WTC11 (cell line): ENCODE data around the gene LYRM1. TPM values are rescaled to one million over a fixed set of nuclear protein-coding genes. Genes with fewer than 3 reads are reported as not detected.

ENCODE experiments used
- ATAC-seq: fragments of 200-7000 bp; cut with Tn5 transposase; 2 replicates; pipeline ENCODE4 v1.10.0; 2021; ENCODE audit warnings: mild to moderate bottlenecking, moderate library complexity
- CTCF ChIA-PET: fragments of 300-600 bp; sonication (Branson Sonifier 250); formaldehyde crosslinking; loops from one replicate; lab custom pipeline; 2021; ENCODE audit warnings: antibody characterized with exemption; lab: Charles Lee
- POLR2A ChIA-PET: fragments of 350-600 bp; sonication (Branson Sonifier 250); formaldehyde crosslinking; loops from one replicate; lab custom pipeline; 2021; ENCODE audit warnings: antibody characterized with exemption; lab: Charles Lee
- DNase-seq: peaks from one replicate; pipeline ENCODE4 v3.0.0; 2021; ENCODE audit warnings: low spot score
- H3K27ac Mint-ChIP-seq: 2 replicates; pipeline ENCODE4 v1.8.0; 2021; ENCODE audit warnings: mixed read lengths
- H3K27me3 Mint-ChIP-seq: 2 replicates; pipeline ENCODE4 v1.8.0; 2021; ENCODE audit warnings: low read depth, mild to moderate bottlenecking, moderate library complexity, mixed read lengths
- H3K36me3 Mint-ChIP-seq: 2 replicates; pipeline ENCODE4 v1.8.0; 2021; ENCODE audit warnings: mixed read lengths
- H3K4me1 Mint-ChIP-seq: 2 replicates; pipeline ENCODE4 v1.8.0; 2022; ENCODE audit warnings: mixed read lengths
- H3K4me3 Mint-ChIP-seq: 2 replicates; pipeline ENCODE4 v1.8.0; 2021; ENCODE audit warnings: mild to moderate bottlenecking, moderate library complexity, mixed read lengths
- H3K9me3 Mint-ChIP-seq: 2 replicates; pipeline ENCODE4 v1.8.0; 2021; ENCODE audit warnings: mixed read lengths
- ELF4 ChIP-seq: sonication (generic); formaldehyde crosslinking; IDR thresholded peaks from 2 replicates; pipeline ENCODE4 v1.8.1; 2022; ENCODE audit warnings: low read depth, mild to moderate bottlenecking, moderate library complexity, missing genetic modification reagents
- EMX1 ChIP-seq: fragments of 250-450 bp; sonication (Bioruptor Pico); IDR thresholded peaks from 2 replicates; pipeline ENCODE4 v1.8.0; 2021; ENCODE audit warnings: mild to moderate bottlenecking
- FOXP1 ChIP-seq: sonication (generic); formaldehyde crosslinking; IDR thresholded peaks from 2 replicates; pipeline ENCODE4 v1.8.0; 2022; ENCODE audit warnings: missing genetic modification reagents, mild to moderate bottlenecking, moderate library complexity, borderline replicate concordance
- NR1H2 ChIP-seq: sonication (generic); formaldehyde crosslinking; IDR thresholded peaks from 2 replicates; pipeline ENCODE4 v1.9.0; 2021; ENCODE audit warnings: mild to moderate bottlenecking, moderate library complexity, missing genetic modification reagents
- PRRX2 ChIP-seq: fragments of 250-450 bp; sonication (Bioruptor Pico); IDR thresholded peaks from 2 replicates; pipeline ENCODE4 v1.8.0; 2021; ENCODE audit warnings: mild to moderate bottlenecking
- SP1 ChIP-seq: sonication (generic); formaldehyde crosslinking; conservative IDR thresholded peaks from 2 replicates; pipeline ENCODE4 v1.8.1; 2022; ENCODE audit warnings: missing genetic modification reagents
- TP53 ChIP-seq: sonication (generic); formaldehyde crosslinking; IDR thresholded peaks from 2 replicates; pipeline ENCODE4 v1.8.1; 2023; ENCODE audit warnings: mild to moderate bottlenecking, missing genetic modification reagents
- ZNF396 ChIP-seq: fragments of 250-450 bp; sonication (Bioruptor Pico); IDR thresholded peaks from 2 replicates; pipeline ENCODE4 v1.8.0; 2021; ENCODE audit warnings: mild to moderate bottlenecking, moderate library complexity, borderline replicate concordance
- total RNA-seq: library from RNA; stranded (reverse); gene quantifications from 3 replicates; pipeline ENCODE4 v1.2.3, GENCODE V29; 2021
- TF ChIP-seq, protein P1 (sequence below): sonication (generic); formaldehyde crosslinking; IDR thresholded peaks from 2 replicates; pipeline ENCODE4 v1.8.1; 2023; ENCODE audit warnings: mild to moderate bottlenecking, moderate library complexity, missing genetic modification reagents
- TF ChIP-seq, protein P2 (sequence below): sonication (generic); formaldehyde crosslinking; IDR thresholded peaks from 2 replicates; pipeline ENCODE4 v1.8.1; 2022; ENCODE audit warnings: low read depth, mild to moderate bottlenecking, moderate library complexity, missing genetic modification reagents, borderline replicate concordance
- TF ChIP-seq, protein P3 (sequence below): sonication (generic); formaldehyde crosslinking; IDR thresholded peaks from 2 replicates; pipeline ENCODE4 v1.8.1; 2023; ENCODE audit warnings: mild to moderate bottlenecking, missing genetic modification reagents
- TF ChIP-seq, protein P4 (sequence below): sonication (generic); formaldehyde crosslinking; conservative IDR thresholded peaks from 2 replicates; pipeline ENCODE4 v1.8.1; 2023; ENCODE audit warnings: mild to moderate bottlenecking, low read depth, missing genetic modification reagents, moderate library complexity
- TF ChIP-seq, protein P5 (sequence below): fragments of 250-450 bp; sonication (Bioruptor Pico); IDR thresholded peaks from 2 replicates; pipeline ENCODE4 v1.9.0; 2021; ENCODE audit warnings: mild to moderate bottlenecking

Gene LYRM1
- total RNA-seq, 1 experiment from 2014 or later = 11.4 TPM

DNA sequence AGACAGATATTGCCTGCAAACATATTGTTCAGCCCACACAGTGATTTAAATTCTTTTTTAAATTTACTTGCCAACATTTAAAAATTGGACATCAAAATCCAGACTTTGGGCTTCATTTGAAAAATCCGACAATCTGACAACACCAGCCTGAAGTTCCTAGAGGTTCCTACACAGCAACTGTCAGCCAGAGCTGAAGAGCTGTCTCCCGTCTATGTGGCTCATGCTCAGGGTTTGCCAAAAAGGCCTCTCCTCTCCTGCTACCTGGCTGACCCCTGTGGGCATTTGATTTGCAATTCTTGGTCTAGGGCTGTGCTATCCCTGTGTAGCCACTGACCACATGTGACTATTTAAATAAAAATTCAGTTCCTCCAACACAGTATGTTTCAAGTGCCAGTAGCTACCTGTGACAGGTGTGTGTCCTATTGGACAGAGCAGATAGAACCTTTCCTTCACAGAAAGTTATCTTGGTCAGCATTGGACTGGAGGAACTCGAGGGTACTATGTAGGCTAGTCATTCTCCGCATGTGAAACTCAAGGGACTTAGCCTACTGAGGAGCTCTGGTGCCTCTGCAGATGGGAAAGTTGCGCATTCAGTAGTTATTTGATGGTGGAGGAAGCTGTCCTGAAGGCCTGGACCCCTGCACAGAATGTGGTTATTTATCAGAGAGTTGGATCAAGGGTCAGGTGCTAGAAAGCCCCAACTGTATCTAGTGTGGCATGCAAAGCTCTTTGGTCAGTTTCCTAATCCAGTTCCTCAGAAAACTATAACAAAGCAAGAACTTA lies 2.7 kb downstream of the LYRM1 start:
- Mint-ChIP-seq H3K27ac (peak overlapping the region; percentile 52; the same call in 1 of the 2 replicates), H3K4me1 (peaks cover 44% of the 10 kb centered on the region), H3K4me3 (peak overlapping the region; percentile 42; the same call in 1 of the 2 replicates), H3K27me3 (no peaks in the 10 kb centered on the region)
- POLR2A ChIA-PET = no interaction called here
- CTCF ChIA-PET = interaction anchor here (0.5 to 1.3 kb wide), 2 partner anchors 199 to 1438 kb away, joined by 3 to 7 read pairs; no protein-coding TSS in a partner anchor
- DNase-seq = no peak
- TF ChIP-seq NR1H2 (CRISPR knock-in tag) (no peak), SP1 (CRISPR knock-in tag) (no peak), FOXP1 (no peak), ZNF396 (CRISPR knock-in tag) (no peak), PRRX2 (CRISPR knock-in tag) (no peak), ELF4 (CRISPR knock-in tag) (no peak), EMX1 (no peak), TP53 (no peak)
- TF ChIP-seq, protein P1, sequence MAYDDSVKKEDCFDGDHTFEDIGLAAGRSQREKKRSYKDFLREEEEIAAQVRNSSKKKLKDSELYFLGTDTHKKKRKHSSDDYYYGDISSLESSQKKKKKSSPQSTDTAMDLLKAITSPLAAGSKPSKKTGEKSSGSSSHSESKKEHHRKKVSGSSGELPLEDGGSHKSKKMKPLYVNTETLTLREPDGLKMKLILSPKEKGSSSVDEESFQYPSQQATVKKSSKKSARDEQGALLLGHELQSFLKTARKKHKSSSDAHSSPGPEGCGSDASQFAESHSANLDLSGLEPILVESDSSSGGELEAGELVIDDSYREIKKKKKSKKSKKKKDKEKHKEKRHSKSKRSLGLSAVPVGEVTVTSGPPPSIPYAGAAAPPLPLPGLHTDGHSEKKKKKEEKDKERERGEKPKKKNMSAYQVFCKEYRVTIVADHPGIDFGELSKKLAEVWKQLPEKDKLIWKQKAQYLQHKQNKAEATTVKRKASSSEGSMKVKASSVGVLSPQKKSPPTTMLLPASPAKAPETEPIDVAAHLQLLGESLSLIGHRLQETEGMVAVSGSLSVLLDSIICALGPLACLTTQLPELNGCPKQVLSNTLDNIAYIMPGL (CRISPR knock-in tag) = no peak
- TF ChIP-seq, protein P2, sequence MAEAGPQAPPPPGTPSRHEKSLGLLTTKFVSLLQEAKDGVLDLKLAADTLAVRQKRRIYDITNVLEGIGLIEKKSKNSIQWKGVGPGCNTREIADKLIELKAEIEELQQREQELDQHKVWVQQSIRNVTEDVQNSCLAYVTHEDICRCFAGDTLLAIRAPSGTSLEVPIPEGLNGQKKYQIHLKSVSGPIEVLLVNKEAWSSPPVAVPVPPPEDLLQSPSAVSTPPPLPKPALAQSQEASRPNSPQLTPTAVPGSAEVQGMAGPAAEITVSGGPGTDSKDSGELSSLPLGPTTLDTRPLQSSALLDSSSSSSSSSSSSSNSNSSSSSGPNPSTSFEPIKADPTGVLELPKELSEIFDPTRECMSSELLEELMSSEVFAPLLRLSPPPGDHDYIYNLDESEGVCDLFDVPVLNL = no peak
- TF ChIP-seq, protein P3, sequence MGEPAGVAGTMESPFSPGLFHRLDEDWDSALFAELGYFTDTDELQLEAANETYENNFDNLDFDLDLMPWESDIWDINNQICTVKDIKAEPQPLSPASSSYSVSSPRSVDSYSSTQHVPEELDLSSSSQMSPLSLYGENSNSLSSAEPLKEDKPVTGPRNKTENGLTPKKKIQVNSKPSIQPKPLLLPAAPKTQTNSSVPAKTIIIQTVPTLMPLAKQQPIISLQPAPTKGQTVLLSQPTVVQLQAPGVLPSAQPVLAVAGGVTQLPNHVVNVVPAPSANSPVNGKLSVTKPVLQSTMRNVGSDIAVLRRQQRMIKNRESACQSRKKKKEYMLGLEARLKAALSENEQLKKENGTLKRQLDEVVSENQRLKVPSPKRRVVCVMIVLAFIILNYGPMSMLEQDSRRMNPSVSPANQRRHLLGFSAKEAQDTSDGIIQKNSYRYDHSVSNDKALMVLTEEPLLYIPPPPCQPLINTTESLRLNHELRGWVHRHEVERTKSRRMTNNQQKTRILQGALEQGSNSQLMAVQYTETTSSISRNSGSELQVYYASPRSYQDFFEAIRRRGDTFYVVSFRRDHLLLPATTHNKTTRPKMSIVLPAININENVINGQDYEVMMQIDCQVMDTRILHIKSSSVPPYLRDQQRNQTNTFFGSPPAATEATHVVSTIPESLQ (CRISPR knock-in tag) = no peak
- TF ChIP-seq, protein P4, sequence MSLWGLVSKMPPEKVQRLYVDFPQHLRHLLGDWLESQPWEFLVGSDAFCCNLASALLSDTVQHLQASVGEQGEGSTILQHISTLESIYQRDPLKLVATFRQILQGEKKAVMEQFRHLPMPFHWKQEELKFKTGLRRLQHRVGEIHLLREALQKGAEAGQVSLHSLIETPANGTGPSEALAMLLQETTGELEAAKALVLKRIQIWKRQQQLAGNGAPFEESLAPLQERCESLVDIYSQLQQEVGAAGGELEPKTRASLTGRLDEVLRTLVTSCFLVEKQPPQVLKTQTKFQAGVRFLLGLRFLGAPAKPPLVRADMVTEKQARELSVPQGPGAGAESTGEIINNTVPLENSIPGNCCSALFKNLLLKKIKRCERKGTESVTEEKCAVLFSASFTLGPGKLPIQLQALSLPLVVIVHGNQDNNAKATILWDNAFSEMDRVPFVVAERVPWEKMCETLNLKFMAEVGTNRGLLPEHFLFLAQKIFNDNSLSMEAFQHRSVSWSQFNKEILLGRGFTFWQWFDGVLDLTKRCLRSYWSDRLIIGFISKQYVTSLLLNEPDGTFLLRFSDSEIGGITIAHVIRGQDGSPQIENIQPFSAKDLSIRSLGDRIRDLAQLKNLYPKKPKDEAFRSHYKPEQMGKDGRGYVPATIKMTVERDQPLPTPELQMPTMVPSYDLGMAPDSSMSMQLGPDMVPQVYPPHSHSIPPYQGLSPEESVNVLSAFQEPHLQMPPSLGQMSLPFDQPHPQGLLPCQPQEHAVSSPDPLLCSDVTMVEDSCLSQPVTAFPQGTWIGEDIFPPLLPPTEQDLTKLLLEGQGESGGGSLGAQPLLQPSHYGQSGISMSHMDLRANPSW = no peak
- TF ChIP-seq, protein P5, sequence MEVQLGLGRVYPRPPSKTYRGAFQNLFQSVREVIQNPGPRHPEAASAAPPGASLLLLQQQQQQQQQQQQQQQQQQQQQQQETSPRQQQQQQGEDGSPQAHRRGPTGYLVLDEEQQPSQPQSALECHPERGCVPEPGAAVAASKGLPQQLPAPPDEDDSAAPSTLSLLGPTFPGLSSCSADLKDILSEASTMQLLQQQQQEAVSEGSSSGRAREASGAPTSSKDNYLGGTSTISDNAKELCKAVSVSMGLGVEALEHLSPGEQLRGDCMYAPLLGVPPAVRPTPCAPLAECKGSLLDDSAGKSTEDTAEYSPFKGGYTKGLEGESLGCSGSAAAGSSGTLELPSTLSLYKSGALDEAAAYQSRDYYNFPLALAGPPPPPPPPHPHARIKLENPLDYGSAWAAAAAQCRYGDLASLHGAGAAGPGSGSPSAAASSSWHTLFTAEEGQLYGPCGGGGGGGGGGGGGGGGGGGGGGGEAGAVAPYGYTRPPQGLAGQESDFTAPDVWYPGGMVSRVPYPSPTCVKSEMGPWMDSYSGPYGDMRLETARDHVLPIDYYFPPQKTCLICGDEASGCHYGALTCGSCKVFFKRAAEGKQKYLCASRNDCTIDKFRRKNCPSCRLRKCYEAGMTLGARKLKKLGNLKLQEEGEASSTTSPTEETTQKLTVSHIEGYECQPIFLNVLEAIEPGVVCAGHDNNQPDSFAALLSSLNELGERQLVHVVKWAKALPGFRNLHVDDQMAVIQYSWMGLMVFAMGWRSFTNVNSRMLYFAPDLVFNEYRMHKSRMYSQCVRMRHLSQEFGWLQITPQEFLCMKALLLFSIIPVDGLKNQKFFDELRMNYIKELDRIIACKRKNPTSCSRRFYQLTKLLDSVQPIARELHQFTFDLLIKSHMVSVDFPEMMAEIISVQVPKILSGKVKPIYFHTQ (CRISPR knock-in tag) = no peak
- TF ChIP-seq, all 79 proteins: peak for 0
- Mint-ChIP-seq H3K9me3 (no peaks in the 10 kb centered on the region), H3K36me3 (no peaks in the 10 kb centered on the region)
- no peak for ATAC-seq
